Tibial artery (tissue), 4 donors: ENCODE data around the gene AQP12B.
A peak's percentile ranks its signal among the peaks of the same experiment; 100 is the strongest.

Source experiments
- DNase-seq, 2 donors: peaks; one replicate each; pipeline ENCODE4 v3.0.0-alpha.2; 2019
- H3K27ac ChIP-seq, 2 donors: fragments of 200-600 bp; sonication (generic) in 1 of 2; 1 replicate in 1 of 2; 2 replicates in 1 of 2; pipeline ENCODE4 v1.5.1; 2018 to 2019; ENCODE audit warnings: mild to moderate bottlenecking in 1 of 2
- H3K27me3 ChIP-seq, 2 donors: fragments of 200-600 bp; sonication (generic) in 1 of 2; one replicate each; pipeline versions ENCODE4 v1.5.1 to v1.6.0; 2016 to 2019
- H3K36me3 ChIP-seq, 3 donors: fragments of 200-600 bp; sonication (generic) in 2 of 3; one replicate each; pipeline ENCODE4 v1.5.1; 2016 to 2019; ENCODE audit warnings: mild to moderate bottlenecking in 2 of 3
- H3K4me1 ChIP-seq, 4 donors: fragments of 200-600 bp; sonication (generic) in 2 of 4; 1 replicate in 3 of 4; 2 replicates in 1 of 4; pipeline ENCODE4 v1.5.1; 2016 to 2019
- H3K4me3 ChIP-seq, 2 donors: fragments of 200-600 bp; sonication (generic) in 1 of 2; 1 replicate in 1 of 2; 2 replicates in 1 of 2; pipeline ENCODE4 v1.5.1; 2018 to 2019; ENCODE audit warnings: mild to moderate bottlenecking in 2 of 2
- H3K9me3 ChIP-seq, 3 donors: fragments of 200-600 bp; sonication (generic) in 1 of 3; one replicate each; pipeline ENCODE4 v1.5.1; 2016 to 2019
- intact Hi-C: fragments of 100-400 bp; cut with DNase I; formaldehyde crosslinking; loops from one replicate; pipeline ENCODE4 v1.15.0; 2023; ENCODE audit warnings: low total_unique reads
- TF ChIP-seq, protein P1 (sequence below), 2 experiments: fragments of 200-600 bp in 1 of 2; fragments of 450-650 bp in 1 of 2; IDR thresholded peaks; one replicate each; pipeline ENCODE4 v1.5.1; 2017 to 2019; ENCODE audit warnings: antibody characterized with exemption in 2 of 2, mild to moderate bottlenecking in 1 of 2, moderate library complexity in 1 of 2

Gene AQP12B

DNA sequence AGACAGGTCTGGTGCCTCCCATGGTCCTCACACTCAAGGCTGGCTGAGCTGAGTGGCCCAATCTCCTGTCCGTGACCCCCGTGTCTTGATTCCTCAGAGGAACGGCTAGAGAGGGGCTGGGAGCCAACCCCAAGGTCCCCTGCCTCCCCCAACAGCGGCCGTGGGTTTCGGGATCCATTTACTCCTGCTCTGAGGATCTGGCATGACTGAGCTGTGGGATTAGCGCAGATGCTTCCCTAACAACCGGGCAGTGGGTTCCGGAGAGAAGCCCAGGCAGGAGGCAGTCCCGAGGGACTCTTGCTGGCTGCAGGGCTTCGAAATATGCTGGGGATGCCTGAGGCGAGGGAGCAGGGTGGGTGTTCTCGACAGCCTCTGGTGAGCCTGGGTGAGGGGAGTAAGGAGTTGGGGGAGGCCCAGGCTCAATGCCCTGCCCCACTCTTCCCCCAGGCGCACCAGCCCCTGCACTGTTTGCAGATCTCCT is 38.5 kb downstream of the AQP12B start:
- no peaks in the 10 kb centered on the region for H3K36me3 ChIP-seq
- TF ChIP-seq, protein P1, sequence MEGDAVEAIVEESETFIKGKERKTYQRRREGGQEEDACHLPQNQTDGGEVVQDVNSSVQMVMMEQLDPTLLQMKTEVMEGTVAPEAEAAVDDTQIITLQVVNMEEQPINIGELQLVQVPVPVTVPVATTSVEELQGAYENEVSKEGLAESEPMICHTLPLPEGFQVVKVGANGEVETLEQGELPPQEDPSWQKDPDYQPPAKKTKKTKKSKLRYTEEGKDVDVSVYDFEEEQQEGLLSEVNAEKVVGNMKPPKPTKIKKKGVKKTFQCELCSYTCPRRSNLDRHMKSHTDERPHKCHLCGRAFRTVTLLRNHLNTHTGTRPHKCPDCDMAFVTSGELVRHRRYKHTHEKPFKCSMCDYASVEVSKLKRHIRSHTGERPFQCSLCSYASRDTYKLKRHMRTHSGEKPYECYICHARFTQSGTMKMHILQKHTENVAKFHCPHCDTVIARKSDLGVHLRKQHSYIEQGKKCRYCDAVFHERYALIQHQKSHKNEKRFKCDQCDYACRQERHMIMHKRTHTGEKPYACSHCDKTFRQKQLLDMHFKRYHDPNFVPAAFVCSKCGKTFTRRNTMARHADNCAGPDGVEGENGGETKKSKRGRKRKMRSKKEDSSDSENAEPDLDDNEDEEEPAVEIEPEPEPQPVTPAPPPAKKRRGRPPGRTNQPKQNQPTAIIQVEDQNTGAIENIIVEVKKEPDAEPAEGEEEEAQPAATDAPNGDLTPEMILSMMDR (IDR thresholded peaks at IDR 0.05), result no peak
- H3K9me3 ChIP-seq, result no peaks in the 10 kb centered on the region
- intact Hi-C loops, result no loop called here
- H3K27me3 ChIP-seq, result peaks cover 0 to 75% of the 10 kb centered on the region in 2 donors
- H3K4me1 ChIP-seq, result no peaks in the 10 kb centered on the region
- no peak overlapping the region for H3K27ac ChIP-seq
- DNase-seq, result peak in 1 of 2 donors; percentile 51
- H3K4me3 ChIP-seq, result no peak overlapping the region

DNA sequence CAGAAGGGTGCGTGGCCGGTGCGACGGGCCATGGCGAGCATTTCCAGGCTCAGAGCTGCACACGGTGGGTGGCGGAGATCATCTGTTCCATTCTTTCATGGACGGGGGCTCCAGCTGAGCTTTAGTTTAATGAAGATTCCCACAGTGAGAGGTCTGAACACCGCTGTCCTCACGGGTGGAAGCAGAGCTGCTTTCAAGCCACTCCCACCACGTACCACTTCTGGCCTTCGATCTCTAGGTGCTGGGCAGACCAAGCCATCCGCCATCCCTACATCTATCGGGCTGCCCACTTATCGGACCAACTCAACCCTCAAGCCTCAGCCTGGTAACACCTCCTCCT is 38.9 kb downstream of the AQP12B start:
- peaks cover 0 to 73% of the 10 kb centered on the region in 2 donors for H3K27me3 ChIP-seq
- intact Hi-C loops, result no loop called here
- no peaks in the 10 kb centered on the region for H3K4me1 ChIP-seq
- H3K36me3 ChIP-seq, result no peaks in the 10 kb centered on the region
- no peak overlapping the region for H3K4me3 ChIP-seq
- no peaks in the 10 kb centered on the region for H3K9me3 ChIP-seq
- no peak overlapping the region for H3K27ac ChIP-seq
- TF ChIP-seq, protein P1 (IDR thresholded peaks at IDR 0.05), result no peak
- DNase-seq, result peak in 1 of 2 donors; percentile 33

DNA sequence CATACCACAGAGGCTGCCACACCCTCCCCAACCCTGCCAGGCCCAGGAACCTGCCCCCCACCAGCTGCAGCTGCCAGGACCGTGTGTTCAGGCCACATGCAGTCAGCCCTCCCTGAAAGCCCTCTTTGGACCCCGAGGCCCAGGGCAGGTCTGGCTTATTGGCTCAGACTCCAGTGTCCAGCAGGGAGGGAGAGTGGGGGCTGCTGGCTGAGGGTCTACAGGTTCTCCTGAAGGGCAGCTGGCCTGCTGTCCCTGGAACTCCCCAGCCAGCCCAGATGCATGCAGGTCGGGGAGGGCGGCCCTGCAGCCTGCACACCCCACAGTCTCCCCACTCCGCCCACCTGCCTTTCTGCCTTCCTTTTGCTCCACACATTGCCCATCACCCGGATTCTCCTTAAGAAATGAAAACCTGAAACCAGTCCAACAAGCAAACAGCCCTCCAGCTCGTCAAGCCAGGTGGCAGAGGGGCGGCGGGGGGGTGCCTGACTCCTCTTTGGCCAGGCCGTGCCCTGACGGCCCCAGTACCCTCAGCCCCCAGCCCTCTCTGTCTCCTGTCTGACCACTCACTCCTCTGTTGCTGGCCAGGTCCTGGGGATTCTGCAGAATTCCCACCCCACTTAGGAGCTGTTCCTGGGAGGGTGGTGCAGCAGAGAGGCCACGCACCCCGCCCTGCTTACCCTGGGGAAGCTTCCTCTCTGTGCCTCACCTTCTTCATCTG is 39.4 kb downstream of the AQP12B start:
- no peaks in the 10 kb centered on the region for H3K36me3 ChIP-seq
- no peak overlapping the region for H3K4me3 ChIP-seq
- TF ChIP-seq, protein P1 (IDR thresholded peaks at IDR 0.05), result no peak
- peak in 1 of 2 donors; percentile 54 for DNase-seq
- intact Hi-C loops, result no loop called here
- no peak overlapping the region for H3K27ac ChIP-seq
- H3K4me1 ChIP-seq, result no peaks in the 10 kb centered on the region
- no peaks in the 10 kb centered on the region for H3K9me3 ChIP-seq
- peaks cover 0 to 69% of the 10 kb centered on the region in 2 donors for H3K27me3 ChIP-seq

DNA sequence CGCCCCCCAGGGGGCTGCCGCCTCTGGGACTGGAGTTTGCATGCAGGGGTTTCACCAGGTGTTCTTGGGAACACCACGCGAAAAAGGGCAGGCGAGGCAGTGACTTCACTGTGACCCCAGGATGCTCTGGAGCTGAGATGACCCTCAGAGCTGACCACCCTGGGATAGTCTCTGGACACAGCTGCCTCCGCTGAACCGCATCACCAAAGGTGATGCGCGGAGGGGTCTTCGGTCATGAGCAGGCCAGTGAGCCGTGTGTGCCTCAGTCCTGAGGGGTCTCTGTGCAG is 39.9 kb downstream of the AQP12B start:
- Histone ChIP-seq H3K27ac (no peak overlapping the region), H3K4me3 (no peak overlapping the region), H3K36me3 (no peaks in the 10 kb centered on the region), H3K9me3 (no peaks in the 10 kb centered on the region), H3K27me3 (peaks cover 0 to 67% of the 10 kb centered on the region in 2 donors), H3K4me1 (no peaks in the 10 kb centered on the region)
- DNase-seq, result peak in 1 of 2 donors; percentile 62
- intact Hi-C loops, result no loop called here
- TF ChIP-seq, protein P1 (IDR thresholded peaks at IDR 0.05), result no peak

DNA sequence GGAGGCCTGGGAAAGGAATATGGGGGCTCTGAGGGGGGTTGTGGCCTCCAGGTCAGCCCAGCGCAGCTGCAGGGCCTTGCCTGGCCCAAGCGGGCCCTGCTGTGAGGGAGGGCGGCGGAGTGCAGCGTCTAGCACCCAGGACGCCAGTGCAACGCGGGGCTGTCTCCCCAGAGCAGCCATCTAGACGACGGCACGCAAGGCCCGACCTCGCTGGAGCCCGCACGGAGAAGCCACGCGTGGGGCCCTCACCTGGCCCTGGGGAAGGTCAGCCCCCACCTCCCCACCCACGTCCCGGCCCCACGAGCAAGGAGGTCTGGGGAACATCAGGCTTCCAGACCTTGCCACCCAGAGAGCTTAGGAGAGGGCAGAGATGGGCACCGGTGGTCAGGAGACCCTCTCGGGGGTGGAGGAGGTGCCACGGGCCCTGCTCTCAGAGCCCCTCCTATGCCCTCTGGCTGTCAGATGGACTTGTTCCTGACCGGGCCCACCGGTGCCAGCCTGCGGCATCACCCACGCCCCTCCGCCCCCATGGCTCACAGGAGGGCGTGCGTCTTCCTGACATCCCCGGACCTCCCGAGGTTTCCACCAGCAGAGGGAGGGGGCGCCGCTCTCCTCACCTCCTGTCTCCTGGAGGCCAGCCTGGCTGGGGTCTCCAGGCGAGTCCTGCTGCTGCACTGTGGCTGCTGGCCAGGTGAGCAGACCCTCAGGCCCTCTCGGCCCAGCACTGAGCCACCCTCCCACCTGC is 40.5 kb downstream of the AQP12B start:
- H3K4me1 ChIP-seq, result no peaks in the 10 kb centered on the region
- no peaks in the 10 kb centered on the region for H3K36me3 ChIP-seq
- TF ChIP-seq, protein P1 (IDR thresholded peaks at IDR 0.05), result no peak
- no peak overlapping the region for H3K4me3 ChIP-seq
- no peak overlapping the region for H3K27ac ChIP-seq
- H3K27me3 ChIP-seq, result peaks cover 0 to 67% of the 10 kb centered on the region in 2 donors
- no peaks in the 10 kb centered on the region for H3K9me3 ChIP-seq
- intact Hi-C loops, result no loop called here
- peak in 1 of 2 donors; percentile 59 for DNase-seq
